SK-N-SH (cell line): ENCODE results near the gene CBLN1. TPM values are rescaled to one million over a fixed set of nuclear protein-coding genes. Genes with fewer than 3 reads are reported as not detected.

Source experiments
- CTCF ChIA-PET: fragments of 300-600, 350-600 bp; formaldehyde crosslinking; extraction: SDS; loops from one replicate; lab custom pipeline; 2021; lab: Yijun Ruan, JAX
- POLR2A ChIA-PET: fragments of 350-600 bp; sonication (Branson Sonifier 250); formaldehyde crosslinking; extraction: SDS; loops from one replicate; lab custom pipeline; 2020; ENCODE audit warnings: antibody characterized with exemption, inconsistent platforms; lab: Yijun Ruan, JAX
- DNase-seq: peaks from one replicate; pipeline ENCODE4 v3.0.0; 2012
- H2AFZ ChIP-seq: fragments of 200-600 bp; sonication (generic); 2 replicates; pipeline ENCODE4 v1.8.1; 2016; ENCODE audit warnings: antibody characterized with exemption, mild to moderate bottlenecking, low read depth
- H3F3A ChIP-seq: fragments of 200-600 bp; sonication (generic); replicated peaks from 2 replicates; pipeline ENCODE3; 2016; ENCODE audit warnings: antibody characterized with exemption, mild to moderate bottlenecking; ENCODE audit not compliant: insufficient read depth
- H3K27ac ChIP-seq, 2 experiments: fragments of 200-500 bp in 1 of 2; fragments of 200-600 bp in 1 of 2; sonication (Bioruptor generic) in 1 of 2; sonication (generic), shearing (Covaris generic) in 1 of 2; 2 replicates each; pipeline versions ENCODE4 v1.5.1 to v1.6.1; 2014 to 2016; ENCODE audit warnings: low read depth in 2 of 2, inconsistent platforms in 1 of 2, low read length in 1 of 2, mild to moderate bottlenecking in 1 of 2, mixed read lengths in 1 of 2
- H3K27me3 ChIP-seq: fragments of 200-600 bp; sonication (generic), shearing (Covaris generic); 2 replicates; pipeline ENCODE4 v1.6.1; 2016; ENCODE audit warnings: mixed run types; ENCODE audit not compliant: insufficient read depth
- H3K36me3 ChIP-seq, 2 experiments: fragments of 200-500 bp in 1 of 2; fragments of 200-600 bp in 1 of 2; sonication (Bioruptor generic) in 1 of 2; sonication (generic) in 1 of 2; replicated peaks in 1 of 2; 2 replicates each; pipeline versions ENCODE3 to v1.5.1; 2014 to 2016; ENCODE audit warnings: low read length in 1 of 2, mild to moderate bottlenecking in 1 of 2; ENCODE audit not compliant: insufficient read depth in 2 of 2, control insufficient read depth in 1 of 2
- H3K4me1 ChIP-seq, 2 experiments: fragments of 200-500 bp in 1 of 2; fragments of 200-600 bp in 1 of 2; sonication (Bioruptor generic) in 1 of 2; sonication (generic), shearing (Covaris generic) in 1 of 2; 2 replicates each; pipeline versions ENCODE4 v1.5.1 to v1.6.1; 2014 to 2016; ENCODE audit warnings: low read depth in 1 of 2, low read length in 1 of 2, mixed run types in 1 of 2; ENCODE audit not compliant: insufficient read depth in 2 of 2, control insufficient read depth in 1 of 2
- H3K4me2 ChIP-seq: fragments of 200-600 bp; sonication (generic), shearing (Covaris generic); 2 replicates; pipeline ENCODE4 v1.6.1; 2017; ENCODE audit warnings: mixed run types
- H3K4me3 ChIP-seq, 2 experiments: fragments of 200-500 bp in 1 of 2; fragments of 200-600 bp in 1 of 2; sonication (Bioruptor generic) in 1 of 2; sonication (generic), shearing (Covaris generic) in 1 of 2; 2 replicates each; pipeline versions ENCODE4 v1.5.1 to v1.8.1; 2014 to 2016; ENCODE audit warnings: low read depth in 2 of 2, inconsistent platforms in 1 of 2, low read length in 1 of 2, mild to moderate bottlenecking in 1 of 2, mixed read lengths in 1 of 2, moderate library complexity in 1 of 2
- H3K79me2 ChIP-seq: fragments of 200-600 bp; sonication (generic); 2 replicates; pipeline ENCODE4 v1.8.1; 2017; ENCODE audit warnings: mild to moderate bottlenecking; ENCODE audit not compliant: insufficient read depth
- H3K9ac ChIP-seq: fragments of 200-600 bp; sonication (generic); 2 replicates; pipeline ENCODE4 v1.6.1; 2017; ENCODE audit warnings: mixed run types
- H3K9me2 ChIP-seq: fragments of 200-600 bp; sonication (generic); 2 replicates; pipeline ENCODE4 v1.6.1; 2017; ENCODE audit warnings: mixed run types
- H3K9me3 ChIP-seq: fragments of 200-600 bp; sonication (generic); 2 replicates; pipeline ENCODE4 v1.6.1; 2017; ENCODE audit warnings: mixed run types, mild to moderate bottlenecking, moderate library complexity
- H4K20me1 ChIP-seq: fragments of 200-600 bp; sonication (generic); 2 replicates; pipeline ENCODE4 v1.6.1; 2017; ENCODE audit warnings: mild to moderate bottlenecking, mixed run types; ENCODE audit not compliant: insufficient read depth
- ELF1 ChIP-seq: IDR thresholded peaks from 2 replicates; pipeline ENCODE4 v1.4.0; 2012
- EP300 ChIP-seq, 2 experiments: IDR thresholded peaks; 2 replicates each; pipeline versions ENCODE4 v1.4.0 to v1.6.1; 2012; ENCODE audit warnings: borderline replicate concordance in 1 of 2, low read depth in 1 of 2, low read length in 1 of 2
- EZH2phosphoT487 ChIP-seq: fragments of 200-600 bp; sonication (generic); IDR thresholded peaks from 2 replicates; pipeline ENCODE4 v1.6.1; 2017; ENCODE audit warnings: low read depth, mixed run types, mild to moderate bottlenecking, antibody characterized with exemption, moderate library complexity, borderline replicate concordance
- FOXM1 ChIP-seq: IDR thresholded peaks from 2 replicates; pipeline ENCODE4 v1.4.0; 2012; ENCODE audit warnings: low read depth, mild to moderate bottlenecking
- GATA2 ChIP-seq: sonication (generic); formaldehyde crosslinking; IDR thresholded peaks from 2 replicates; pipeline ENCODE4 v1.5.0; 2020; ENCODE audit warnings: mild to moderate bottlenecking, missing genetic modification reagents
- IRF3 ChIP-seq: fragments of 150-350 bp; IDR thresholded peaks from 2 replicates; pipeline ENCODE4 v1.6.1; 2016; ENCODE audit warnings: mild to moderate bottlenecking, low read depth, low read length
- JUND ChIP-seq: IDR thresholded peaks from 2 replicates; pipeline ENCODE4 v1.4.0; 2012
- NRF1 ChIP-seq: IDR thresholded peaks from 2 replicates; pipeline ENCODE4 v1.6.1; 2012; ENCODE audit warnings: low read depth, mild to moderate bottlenecking, low read length
- RAD21 ChIP-seq: IDR thresholded peaks from 2 replicates; pipeline ENCODE4 v1.6.1; 2012; ENCODE audit warnings: mild to moderate bottlenecking, low read length
- REST ChIP-seq: IDR thresholded peaks from 2 replicates; pipeline ENCODE4 v1.6.1; 2012; ENCODE audit warnings: mild to moderate bottlenecking, low read depth, low read length, moderate library complexity
- RFX5 ChIP-seq: IDR thresholded peaks from 2 replicates; pipeline ENCODE4 v1.6.1; 2012; ENCODE audit warnings: mild to moderate bottlenecking, improper control_type of control experiment, low read length
- RXRA ChIP-seq: IDR thresholded peaks from 2 replicates; pipeline ENCODE4 v1.4.0; 2012; ENCODE audit warnings: low read depth, mild to moderate bottlenecking, borderline replicate concordance
- TEAD4 ChIP-seq: IDR thresholded peaks from 2 replicates; pipeline ENCODE4 v1.4.0; 2012; ENCODE audit warnings: mild to moderate bottlenecking, borderline replicate concordance; ENCODE audit not compliant: insufficient read depth
- USF1 ChIP-seq: IDR thresholded peaks from 2 replicates; pipeline ENCODE4 v1.4.0; 2012; ENCODE audit warnings: low read depth, borderline replicate concordance
- USF2 ChIP-seq: fragments of 150-350 bp; IDR thresholded peaks from 2 replicates; pipeline ENCODE4 v1.6.1; 2017; ENCODE audit warnings: antibody characterized with exemption, low read length, low read depth, borderline replicate concordance
- WGBS: methylation state at CpG from one replicate; pipeline ENCODE4 v1.1.6; 2017; ENCODE audit warnings: low lambda C conversion rate; 5-methylcytosine and 5-hydroxymethylcytosine counted together
- polyA plus RNA-seq, 3 experiments: library from polyadenylated mRNA; depleted of rRNA; stranded (reverse); fragments of >200 nt; gene quantifications; 2 replicates each; pipeline ENCODE4 v1.2.3, GENCODE V29; 2012

The CBLN1 gene
- polyA plus RNA-seq, 1 of the 3 experiments (the other 2 are of a cell fraction) = not detected

- Histone ChIP-seq H3K36me3 (no peaks in the 10 kb centered on the region), H3F3A (no peaks in the 10 kb centered on the region), H3K79me2 (no peaks in the 10 kb centered on the region), H3K4me1 (peaks cover 0 to 12% of the 10 kb centered on the region in 2 experiments; a peak in 2 of 4 replicates), H3K4me2 (peak overlapping the region; percentile 73), H3K9me3 (no peaks in the 10 kb centered on the region), H3K9me2 (no peaks in the 10 kb centered on the region), H3K9ac (no peak overlapping the region), H3K27ac (no peak overlapping the region), H3K27me3 (peaks cover 37% of the 10 kb centered on the region), H2AFZ (peak overlapping the region; percentile 84), H3K4me3 (peak overlapping the region; percentile 56 to 58), H4K20me1 (no peaks in the 10 kb centered on the region)
- WGBS = 6% methylated on average over 30 of the region's 49 CpGs
- peak; percentile 78 for DNase-seq
- ChIA-PET CTCF (interaction anchor here (0.6 to 1.6 kb wide), 17 partner anchors 9 to 660 kb away, joined by 3 to 6 read pairs (median 3); partner anchors contain the start of gene C16orf78), POLR2A (interaction anchor here (0.6 to 1.0 kb wide), 2 partner anchors 11 to 57 kb away, joined by 3 read pairs; no protein-coding TSS in a partner anchor)
- TF ChIP-seq RFX5 (no peak), NRF1 (no peak), GATA2 (CRISPR knock-in tag) (no peak), EZH2phosphoT487 (no peak), TEAD4 (no peak), ELF1 (no peak), FOXM1 (no peak), REST (no peak), IRF3 (no peak), USF1 (no peak), JUND (no peak), RAD21 (no peak), RXRA (no peak), USF2 (no peak), EP300 (IDR thresholded peaks at IDR 0.05; ENCODE audit: borderline replicate concordance in 1 of 2, low read depth in 1 of 2, low read length in 1 of 2) (no peak)
Observed at GRCh38 chr16:49282690-49283375, 1.2 kb upstream of the CBLN1 start.
